Uterus (tissue), 2 donors: Measurements from ENCODE around the gene SGMS1.

ENCODE experiments used
- CTCF ChIP-seq, 4 experiments: fragments of 200-600 bp in 2 of 4; fragments of 450-650 bp in 2 of 4; sonication (generic) in 2 of 4; IDR thresholded peaks; one replicate each; pipeline ENCODE4 v1.5.1; 2016 to 2019; ENCODE audit warnings: antibody characterized with exemption in 4 of 4, mild to moderate bottlenecking in 2 of 4, moderate library complexity in 1 of 4
- POLR2A ChIP-seq, 2 donors: fragments of 450-650 bp; IDR thresholded peaks; one replicate each; pipeline ENCODE4 v1.6.1; 2016; ENCODE audit warnings: antibody characterized with exemption in 2 of 2, mild to moderate bottlenecking in 1 of 2, moderate library complexity in 1 of 2

GRCh38 chr10:50472914-50473313, 150.8 kb downstream of the SGMS1 start:
- TF ChIP-seq CTCF (IDR thresholded peaks at IDR 0.05), result no peak
- no peak for TF ChIP-seq POLR2A (IDR thresholded peaks at IDR 0.05)
